HG03378 (cell line): ENCODE measurements around the gene TPRG1L.

Experiments used
- ATAC-seq: cut with Tn5 transposase; IDR thresholded peaks from one replicate; pipeline ENCODE4 v1.9.1; 2021; ENCODE audit warnings: mild to moderate bottlenecking, moderate library complexity; ENCODE audit not compliant: unreplicated experiment

Gene TPRG1L

DNA sequence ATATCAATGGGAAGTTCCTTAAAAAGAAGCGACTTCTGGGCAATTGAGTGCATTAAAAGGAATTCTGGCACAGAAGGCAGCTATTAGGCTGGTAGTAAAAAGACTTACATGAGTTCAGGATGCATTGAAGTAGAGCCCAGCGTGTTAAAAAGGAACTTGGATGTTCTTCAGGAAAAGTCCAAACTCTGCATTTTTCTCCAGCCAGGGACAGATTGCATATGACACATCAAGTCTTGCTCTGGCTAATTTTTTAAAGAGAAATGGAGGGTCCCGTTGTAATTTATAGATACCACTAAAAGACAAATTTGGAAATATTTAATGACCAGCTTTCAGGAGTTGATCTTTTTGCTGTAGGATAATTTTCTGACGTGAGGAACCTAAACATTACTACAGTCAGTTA, 1.2 kb downstream of the TPRG1L start:
- ATAC-seq, result no peak

DNA sequence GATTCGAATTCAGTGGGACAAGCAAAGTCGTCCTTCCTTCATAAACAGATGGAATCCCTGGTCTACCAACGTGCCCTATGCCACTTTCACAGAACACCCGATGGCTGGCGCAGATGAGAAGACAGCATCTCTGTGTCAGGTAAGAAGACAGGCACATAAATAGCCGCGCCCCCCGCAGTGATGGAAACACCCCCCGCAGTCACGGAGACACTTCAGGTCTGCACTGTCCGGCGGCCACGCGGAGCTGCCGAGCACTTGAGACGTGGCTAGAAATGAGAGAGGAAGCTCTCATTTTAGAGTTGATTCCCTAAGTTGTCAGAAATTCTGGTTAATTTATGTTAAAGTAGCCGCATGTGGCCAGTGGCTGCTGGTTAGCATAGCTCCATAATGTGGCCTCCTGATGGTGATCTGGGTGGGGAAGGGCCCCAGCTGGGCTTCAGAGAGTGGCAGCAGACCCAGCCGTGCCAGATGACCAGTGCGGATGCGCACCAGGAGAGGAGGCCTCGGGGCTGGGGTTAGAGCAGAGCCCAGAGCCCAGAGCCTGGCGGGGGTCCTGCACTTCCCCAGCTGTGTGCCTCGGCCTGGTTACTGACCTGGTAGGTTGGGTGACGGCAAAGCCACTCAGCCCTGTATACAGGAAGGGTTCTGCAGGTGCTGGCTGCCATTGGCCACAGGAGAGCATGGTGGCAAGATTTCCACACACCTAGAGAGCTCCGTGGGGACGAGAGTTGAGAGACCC, 2.9 kb downstream of the TPRG1L start:
- no peak for ATAC-seq

DNA sequence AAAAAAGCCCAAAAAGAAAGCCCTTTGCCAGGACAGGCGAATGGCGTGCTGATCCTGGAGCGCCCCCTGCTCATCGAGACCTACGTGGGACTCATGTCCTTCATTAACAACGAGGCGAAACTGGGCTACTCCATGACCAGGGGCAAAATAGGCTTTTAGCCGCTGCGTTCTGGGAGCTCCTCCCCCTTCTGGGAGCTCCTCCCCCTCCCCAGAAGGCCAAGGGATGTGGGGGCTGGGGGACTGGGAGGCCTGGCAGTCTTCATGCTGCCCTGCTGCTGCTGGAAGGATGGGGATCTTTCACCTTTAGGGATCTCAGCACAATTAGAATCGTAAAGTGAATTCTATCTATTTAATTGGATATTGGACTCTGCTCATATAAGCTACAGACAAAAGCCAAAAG, 3.6 kb downstream of the TPRG1L start:
- ATAC-seq, result no peak

DNA sequence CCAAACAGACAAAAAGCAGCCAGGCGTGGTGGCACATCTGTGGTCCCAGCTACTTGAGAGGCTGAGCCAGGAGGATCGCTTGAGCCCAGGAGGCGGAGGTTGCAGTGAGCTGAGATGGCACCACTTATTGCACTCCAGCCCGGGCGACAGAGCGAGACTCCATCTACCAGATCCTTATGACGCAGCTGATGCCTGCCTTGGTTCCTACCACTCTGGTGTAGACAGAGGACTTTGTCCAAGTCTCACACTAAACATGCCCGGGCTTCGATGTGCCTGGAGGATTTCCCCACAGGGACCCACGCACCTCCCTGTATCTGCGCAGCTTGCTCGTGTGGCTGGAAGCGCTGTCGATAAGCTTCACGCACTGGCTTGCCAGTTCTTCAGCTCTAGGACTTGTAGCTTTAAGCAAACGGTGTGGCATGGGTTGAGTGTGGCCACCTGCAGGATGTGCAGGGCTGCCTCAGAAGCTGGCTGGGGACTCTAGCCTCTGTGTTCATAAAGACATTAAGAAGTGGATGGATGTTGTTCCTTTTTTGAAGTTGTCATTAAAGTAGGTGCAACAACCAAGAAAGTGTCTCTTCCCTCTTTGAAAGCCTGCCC, 4.8 kb downstream of the TPRG1L start:
- no peak for ATAC-seq

DNA sequence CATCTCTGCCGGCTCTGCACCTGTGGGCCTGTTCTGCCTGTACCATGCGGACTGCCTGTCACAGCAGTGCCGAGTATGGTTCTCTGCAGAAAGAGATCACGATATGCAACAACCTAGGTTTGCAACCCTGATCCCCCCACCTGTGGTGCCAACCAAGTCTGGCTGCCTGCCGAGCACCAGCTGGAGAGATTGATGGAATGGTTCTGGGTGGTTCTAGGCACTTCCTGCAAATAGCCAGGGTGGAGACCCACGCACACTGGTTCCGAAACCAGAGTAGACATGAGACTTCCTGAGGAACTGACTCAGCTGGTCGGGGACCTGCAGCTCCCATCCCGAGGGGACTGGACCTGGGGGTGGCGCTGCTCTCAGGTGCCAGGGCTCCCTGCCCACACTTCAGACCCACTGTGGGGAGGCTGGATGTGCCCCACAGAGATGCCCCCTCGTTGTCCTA, 5.4 kb downstream of the TPRG1L start:
- no peak for ATAC-seq

DNA sequence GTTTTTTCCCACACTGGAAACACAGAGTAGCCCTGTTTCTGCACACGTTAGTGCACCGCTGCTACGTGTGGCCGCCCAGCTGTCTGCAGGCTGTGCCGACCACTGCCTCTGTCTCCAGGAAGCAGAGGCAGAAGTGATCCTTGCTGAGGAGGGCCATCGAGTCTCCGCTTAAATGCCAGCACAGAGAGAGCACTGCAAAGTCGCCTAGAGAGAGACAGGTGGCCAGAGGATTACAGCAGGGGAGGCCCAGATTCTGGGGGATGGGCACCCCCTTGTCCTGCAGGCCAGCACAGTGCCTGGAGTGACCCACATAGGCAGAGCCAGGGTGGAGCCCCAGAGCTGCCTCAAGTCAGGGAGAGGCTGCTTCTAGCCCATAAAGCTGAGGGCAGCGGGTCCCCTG, 6.1 kb downstream of the TPRG1L start:
- no peak for ATAC-seq

DNA sequence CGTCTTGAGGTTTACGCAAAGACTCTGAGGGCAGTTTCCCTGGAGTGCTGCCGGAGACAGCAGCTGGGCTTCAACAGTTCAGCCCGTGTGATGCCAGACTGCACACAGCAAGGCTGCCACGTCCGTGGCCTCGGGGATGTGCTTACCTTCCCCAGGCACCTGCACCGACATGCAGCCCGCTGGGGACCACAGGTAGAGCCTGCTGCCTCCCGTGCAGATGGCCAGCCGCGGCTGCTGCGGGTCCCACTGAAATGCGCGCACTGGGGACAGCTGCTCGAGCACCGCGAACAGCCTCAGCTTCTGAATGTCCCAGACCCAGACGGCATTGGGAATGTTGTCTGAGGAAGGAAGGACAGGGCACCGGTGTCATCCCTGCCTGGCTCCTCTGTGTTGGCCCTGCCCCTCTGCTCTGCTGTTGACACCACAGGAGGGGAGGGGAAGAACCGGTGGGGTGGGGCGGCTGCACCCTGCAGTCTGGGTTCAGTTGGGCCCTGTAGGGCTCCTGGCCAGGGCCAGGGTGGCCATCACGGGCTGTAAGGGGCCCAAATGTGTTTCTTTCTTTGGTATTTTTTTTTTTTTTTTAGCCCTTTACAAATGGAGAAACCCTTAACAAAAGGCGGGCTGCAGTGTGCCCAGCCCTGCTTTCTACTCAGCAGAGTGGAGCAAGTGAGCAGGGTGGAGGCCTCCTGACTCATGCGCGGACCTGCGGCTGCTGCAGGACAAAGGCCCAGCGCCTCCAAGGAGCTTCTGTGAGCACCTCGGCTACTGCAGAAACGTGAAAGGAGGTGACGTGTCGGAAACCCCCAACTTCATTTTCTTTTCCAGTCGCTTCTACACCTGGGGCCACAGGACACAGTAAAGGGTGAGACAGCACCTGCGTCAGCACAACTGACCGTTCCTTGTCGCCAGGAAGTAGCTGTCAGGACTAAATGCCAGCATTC, 6.8 kb downstream of the TPRG1L start:
- no peak for ATAC-seq

DNA sequence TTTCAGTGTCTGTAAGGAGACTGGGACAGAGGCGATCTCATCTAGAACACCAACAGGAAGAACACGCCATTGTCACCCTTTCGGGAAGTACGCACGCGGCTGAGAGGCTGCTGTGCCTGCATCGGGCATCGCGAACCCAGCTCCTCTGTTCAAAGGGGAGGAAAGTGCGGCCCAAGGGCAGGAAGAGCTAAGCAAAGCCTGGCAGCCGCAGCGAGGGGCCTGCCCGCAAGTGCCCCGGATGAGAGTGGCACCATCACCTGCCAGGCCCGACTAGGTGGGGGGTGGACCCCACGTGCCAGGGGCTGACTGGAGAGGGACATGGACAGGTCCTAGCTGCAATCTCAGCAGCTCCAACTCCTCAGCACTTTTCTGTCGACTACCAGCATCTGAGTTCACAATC, 7.5 kb downstream of the TPRG1L start:
- no peak for ATAC-seq

DNA sequence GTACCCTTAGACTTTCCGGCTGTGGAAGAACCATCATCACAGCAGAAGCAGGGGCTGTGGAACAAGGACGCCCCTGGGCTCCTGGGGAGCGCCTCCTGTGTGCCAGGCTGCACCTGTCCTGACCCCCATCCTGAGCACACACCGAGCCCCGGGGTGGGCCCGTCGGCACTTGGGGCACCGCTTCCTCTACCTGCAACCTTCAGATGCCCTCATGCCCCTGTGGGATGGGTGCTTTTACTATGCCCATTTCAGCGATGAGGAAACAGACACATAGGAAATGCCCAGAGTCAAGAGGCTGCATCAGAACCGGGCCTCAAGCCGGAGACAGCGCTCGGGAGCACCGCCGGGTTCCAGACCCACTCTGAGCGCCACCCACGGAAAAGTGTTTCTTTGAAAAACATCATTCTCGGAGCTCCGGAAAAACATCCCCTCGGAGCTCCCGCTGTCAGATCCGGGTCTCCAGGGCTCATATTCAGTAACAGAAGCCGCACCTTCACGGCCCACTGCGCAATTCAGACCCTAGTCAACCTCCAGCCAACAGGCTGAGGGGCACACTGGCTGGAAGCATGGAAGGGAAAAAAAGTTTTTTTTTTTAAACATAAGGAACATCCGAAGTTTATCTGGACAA, 8.0 kb downstream of the TPRG1L start:
- no peak for ATAC-seq

DNA sequence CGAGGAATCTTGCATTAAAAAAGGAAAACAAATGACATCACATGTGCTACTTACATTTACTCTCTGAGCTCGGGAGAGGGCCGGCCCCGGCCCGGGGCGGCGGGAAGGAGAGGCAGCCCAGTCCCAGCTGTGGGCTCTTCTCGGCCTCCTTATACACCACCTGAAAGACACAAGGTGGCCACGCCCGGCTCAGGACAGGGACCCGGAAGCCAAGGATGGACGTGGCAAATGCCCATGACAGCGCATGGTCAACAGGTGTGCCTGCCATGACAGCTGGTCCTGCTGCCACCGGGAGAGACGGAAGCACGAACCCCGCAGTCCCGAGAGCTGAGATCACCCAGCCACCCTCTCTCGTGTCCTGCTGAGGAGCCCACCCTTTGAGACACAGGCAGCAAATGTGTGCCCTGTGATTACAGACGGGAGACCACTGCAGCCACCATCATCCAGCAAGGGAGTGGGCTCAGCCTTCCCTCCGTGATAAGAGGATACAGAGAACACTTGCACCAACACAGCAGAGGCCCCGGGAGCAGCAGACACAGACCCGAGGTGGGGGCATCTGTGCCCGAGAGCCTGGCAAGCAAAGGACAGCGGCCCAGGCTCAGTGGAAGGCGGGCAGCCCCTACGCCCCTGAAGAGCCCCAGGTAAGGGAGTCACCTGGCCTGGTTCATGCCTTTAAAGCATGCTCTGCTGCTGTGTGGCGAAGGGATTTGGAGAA, 8.7 kb downstream of the TPRG1L start:
- no peak for ATAC-seq

DNA sequence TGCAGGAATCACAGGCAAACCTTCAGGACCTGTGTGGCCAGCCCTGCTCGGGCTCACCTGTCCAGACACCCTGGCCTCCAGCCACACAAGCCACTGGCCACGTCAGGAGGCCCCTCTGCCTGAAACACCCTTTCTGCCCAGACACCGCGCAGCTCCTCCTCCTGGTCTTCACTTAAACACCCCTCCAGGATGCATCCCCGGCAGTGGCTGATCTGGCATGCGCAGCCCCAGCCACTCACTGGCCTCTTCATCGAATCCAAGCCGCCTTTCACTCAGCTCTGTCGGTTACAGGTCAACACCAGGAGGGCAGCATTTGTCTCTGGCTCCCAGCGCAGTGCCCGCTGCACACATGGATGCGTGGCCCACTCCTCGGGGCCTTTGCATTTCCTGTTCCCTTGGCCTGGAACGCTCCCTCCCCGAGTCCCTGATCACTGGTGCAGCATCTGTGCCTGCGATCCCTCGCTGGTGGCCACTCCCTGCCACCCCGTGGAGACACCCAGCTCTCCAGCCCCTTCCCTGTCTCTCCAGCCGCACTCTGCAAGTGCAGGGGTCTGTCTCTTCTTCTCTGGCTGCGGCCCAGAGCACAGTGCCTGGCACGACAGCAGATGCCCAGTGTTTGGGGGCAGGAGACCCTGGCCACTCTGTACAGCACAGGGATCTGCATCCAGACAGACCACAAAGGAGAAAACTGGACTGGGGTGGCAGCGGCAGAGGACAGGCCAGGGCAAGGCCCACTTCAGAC, 9.4 kb downstream of the TPRG1L start:
- no peak for ATAC-seq

DNA sequence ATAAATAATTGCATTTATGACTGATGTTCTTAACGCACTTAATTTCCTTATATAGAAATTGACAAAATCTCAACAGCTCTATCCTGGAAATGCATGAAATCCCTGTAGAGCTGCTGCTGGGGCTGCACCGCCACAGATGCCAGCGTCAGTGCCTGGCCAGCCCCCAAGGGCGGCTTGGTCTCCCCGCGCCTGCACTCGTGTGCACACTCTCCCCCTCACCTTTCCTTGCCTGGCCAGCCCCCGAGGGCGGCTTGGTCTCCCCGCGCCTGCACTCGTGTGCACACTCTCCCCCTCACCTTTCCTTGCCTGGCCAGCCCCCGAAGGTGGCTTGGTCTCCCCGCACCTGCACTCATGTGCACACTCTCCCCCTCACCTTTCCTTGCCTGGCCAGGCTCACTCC, 11.3 kb downstream of the TPRG1L start:
- ATAC-seq, result no peak

DNA sequence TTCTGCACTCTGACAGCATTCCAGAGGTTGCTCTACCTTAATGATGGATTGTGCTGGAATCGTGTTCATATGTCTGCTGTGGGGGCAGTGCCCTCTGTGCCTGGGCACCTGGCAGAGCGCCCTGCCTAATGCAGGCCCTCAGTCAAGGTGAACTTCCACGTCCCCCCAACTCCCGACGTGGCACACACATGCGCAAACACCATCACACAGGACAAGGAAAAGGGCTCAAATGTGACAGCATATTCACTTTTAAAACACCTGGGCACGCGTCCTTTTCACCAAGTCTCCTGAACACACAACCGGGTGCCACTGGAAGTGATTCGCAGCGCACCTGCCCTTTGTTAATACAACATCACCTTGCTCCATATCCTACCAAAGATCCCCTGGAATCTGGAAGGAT, 11.7 kb downstream of the TPRG1L start:
- no peak for ATAC-seq

DNA sequence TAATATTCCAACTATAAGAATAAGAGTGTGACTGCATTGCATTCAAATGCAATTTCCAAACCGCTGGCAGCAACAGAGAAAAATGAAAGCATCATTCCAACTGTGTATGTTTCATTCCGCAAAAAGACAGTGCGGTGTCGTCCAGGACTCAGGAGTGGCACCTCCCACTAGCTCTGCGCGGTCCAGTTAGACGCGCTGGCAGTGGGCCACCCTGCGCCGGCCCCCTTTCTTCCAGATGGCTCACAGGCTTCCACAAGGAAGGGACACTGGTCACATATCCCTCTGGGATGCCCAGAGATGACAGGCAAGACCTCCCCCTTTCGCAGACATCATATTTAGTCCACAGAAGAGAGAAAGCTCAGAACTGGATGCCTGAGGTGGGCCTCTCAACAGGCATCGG, 13.2 kb downstream of the TPRG1L start:
- no peak for ATAC-seq

DNA sequence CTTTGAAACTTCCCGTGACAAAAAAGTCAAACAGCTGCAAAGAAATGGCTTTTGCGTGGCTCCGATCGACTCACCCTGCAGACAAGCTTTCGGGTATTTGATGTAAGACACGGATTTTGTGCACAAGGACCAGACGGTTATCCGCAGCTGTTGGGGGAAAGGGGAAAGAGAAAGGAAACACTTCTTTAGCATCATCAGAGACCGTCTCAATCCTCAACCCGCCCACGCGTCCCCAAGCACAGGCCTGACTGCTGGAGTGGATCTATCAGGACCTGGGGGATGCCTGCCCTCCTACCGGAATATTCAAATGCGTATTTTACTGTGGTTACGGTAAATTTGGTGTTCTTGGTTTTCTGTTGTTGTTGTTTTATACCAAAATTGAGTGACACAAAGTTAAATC, 13.9 kb downstream of the TPRG1L start:
- no peak for ATAC-seq

DNA sequence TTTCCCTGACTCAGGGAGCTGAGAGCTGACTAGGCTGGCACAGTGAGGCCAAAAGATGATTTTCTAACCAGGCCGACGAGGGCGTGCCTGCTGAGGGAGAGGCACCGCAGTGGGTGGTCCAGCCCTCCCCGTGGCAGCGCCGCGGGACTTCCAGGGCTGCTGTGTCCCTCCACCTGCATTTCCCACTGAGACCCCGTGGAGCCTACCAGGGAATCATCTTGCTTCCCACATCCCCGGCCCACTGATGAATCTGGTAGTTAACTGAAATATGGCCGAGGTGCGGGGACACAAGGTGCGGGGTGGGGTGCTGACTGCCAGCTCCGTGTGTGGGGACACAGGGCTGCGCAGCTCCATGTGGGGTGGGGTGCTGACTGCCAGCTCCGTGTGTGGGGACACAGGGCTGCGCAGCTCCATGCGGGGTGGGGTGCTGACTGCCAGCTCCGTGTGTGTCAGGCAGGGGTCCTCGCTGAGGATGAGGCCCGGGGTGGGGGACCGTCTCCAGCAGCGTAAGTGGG, 14.6 kb downstream of the TPRG1L start:
- ATAC-seq, result no peak

DNA sequence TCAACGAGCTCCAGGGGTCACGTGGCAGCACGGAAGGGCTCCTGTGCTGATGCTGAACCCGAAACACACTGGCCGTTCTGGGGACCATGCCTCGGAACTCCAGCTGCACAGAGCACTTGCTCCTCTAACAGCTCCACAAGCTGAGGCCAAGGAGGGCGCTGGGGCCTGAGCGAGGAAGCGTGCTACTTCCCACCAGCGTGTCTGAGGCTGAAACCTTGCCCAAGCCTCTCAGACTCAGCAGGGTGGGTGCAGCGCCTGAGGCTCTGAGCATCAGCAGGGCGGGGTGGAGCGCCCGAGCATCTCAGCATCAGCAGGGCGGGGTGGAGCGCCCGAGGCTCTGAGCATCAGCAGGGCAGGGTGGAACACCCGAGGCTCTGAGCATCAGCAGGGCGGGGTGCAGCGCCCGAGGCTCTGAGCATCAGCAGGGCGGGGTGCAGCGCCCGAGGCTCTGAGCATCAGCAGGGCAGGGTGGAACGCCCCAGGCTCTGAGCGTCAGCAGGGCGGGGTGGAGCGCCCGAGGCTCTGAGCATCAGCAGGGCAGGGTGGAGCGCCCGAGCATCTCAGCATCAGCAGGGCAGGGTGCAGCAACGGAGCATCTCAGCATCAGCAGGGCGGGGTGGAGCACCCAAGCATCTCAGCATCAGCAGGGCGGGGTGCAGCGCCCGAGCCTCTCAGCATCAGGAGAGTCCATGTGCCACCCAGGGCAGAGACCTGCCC, 15.5 kb downstream of the TPRG1L start:
- no peak for ATAC-seq

DNA sequence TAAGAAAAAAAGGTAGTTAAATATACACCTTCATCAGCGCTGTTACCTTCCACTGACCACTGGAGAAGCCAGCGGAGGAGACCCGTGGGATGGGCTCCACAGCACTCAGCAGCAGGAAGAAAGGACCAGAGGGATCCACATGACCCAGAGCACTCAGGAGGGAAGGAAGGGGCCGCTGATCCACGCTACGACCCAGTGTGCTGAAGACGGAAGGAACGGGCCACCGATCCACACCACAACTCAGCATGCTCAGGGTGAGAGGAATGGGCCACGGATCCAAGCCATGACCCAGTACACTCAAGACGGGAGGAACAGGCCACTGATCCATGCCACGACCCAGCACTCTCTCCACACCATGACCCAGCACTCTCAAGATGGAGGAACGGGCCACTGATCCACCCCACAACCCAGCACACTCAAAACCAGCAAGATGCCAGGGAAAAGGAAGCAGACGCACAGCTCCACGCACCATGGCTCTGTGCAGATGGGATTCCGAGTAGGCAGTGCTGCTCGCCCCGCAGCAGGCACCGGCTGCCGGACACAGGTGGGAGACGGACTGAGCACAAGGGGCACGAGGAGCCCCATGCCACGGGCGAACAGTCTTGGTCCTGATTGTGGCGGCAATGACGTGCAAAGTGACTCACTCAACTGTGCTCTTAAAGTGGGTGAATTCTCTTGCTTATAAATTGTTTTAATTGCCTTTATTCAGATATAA, 16.4 kb downstream of the TPRG1L start:
- ATAC-seq, result no peak
